Activated T-cell treated with anti-CD3 and anti-CD28 coated beads, Interleukin-2, amount 50 U/mL, for 48 hours (primary cell): ENCODE results near the gene OSBPL2.

ENCODE experiments used
- DNase-seq, 2 experiments: peaks; one replicate each; pipeline ENCODE4 v3.0.0-alpha.2; 2020

The OSBPL2 gene

GRCh38 chr20:62329389-62330377, 91.4 kb downstream of the OSBPL2 start:
- DNase-seq: no peak

DNA sequence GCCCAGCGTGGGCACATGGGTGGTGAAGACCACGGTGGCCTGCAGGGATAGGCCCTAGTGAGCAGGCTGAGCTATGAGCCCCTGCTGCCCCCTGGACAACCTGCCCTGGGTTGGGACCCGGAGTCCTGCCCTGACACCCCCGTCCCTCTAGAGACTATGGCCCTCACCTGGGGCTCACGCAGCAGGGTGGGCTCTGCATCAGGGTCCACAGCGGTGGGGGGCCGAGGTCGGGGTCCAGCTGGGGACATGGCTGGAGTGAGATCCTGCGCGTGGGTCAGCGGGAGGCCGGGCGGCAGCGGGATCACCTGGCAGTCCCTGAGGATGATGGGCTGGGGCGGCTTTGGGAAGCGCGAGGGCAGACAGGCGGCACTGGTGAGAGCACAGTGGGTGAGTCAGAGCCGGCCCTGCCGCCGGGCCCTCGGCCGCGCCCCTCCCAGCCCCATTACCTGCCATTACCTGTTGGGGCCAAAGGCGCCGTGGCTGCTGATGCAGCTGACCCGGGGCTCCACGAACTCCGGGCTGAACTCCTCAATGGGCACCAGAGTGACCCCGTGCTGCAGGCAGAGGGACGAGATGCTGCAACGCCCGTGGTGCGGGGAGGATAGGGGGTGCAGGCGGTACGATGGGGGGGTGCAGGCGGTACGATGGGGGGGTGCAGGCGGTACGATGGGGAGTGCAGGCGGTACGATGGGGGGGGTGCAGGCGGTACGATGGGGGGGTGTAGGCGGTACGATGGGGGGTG, 92.4 kb downstream of the OSBPL2 start:
- DNase-seq: no peak

- no peak for DNase-seq
Observed at GRCh38 chr20:62331347-62331746, 93.0 kb downstream of the OSBPL2 start.

DNA sequence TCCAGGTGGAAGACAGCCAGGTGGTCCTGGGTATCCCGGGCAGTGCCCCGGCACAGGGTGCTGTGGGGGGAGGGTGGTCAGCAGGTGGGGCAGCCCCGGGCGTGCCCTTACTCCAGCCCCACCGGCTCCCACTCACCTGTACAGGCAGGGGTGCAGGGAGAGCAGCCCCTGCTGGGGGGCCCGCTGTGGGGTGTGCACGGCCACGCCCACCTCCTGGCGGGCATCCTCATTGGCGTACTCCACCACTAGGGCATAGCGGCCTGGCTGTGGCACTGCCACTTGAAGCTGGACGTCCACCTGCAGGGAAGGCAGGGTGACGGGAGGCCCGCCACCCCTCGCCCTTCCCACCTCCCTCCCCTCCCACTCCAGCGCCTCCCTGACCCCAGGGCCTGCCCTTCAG, 94.1 kb downstream of the OSBPL2 start:
- no peak for DNase-seq

DNA sequence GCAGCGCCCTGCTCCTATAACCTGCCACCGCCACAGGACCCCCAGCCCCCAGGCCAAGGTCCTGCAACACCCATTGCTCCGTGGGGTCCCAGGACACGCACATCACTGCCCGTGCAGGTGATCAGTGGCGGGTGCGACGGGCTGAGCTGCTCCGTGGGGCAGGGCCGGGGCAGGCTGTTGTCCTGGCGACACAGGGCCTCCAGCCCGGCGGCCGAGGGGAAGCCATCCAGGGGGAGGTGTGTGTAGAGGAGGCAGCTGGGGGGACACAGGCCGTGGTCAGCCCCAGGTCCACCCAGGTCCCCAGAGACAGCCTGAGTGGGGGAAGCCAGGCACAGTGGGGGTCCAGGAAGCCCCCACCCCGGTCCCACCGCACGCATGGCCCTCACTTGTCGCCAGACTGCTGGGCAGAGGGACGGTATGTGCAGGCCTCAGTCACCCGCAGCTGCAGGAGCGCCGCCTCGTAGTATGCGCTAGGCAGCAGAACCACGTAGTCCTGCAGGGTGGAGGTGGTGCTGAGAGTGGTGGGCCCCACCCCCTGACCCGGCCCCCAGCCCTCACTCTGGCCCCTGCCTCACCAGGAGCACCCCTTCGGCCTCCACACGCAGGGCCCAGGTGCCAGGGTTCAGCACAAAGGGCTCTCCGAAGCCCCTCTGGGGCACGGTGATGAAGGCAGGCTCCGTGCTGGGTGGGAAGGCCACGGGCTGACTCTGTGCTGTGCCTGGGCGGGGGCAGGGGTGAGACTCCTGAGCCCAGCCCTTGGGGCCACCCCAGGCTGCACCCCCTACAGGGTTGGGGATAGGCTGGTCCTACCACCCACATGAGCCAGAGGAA, 94.9 kb downstream of the OSBPL2 start:
- DNase-seq: no peak

DNA sequence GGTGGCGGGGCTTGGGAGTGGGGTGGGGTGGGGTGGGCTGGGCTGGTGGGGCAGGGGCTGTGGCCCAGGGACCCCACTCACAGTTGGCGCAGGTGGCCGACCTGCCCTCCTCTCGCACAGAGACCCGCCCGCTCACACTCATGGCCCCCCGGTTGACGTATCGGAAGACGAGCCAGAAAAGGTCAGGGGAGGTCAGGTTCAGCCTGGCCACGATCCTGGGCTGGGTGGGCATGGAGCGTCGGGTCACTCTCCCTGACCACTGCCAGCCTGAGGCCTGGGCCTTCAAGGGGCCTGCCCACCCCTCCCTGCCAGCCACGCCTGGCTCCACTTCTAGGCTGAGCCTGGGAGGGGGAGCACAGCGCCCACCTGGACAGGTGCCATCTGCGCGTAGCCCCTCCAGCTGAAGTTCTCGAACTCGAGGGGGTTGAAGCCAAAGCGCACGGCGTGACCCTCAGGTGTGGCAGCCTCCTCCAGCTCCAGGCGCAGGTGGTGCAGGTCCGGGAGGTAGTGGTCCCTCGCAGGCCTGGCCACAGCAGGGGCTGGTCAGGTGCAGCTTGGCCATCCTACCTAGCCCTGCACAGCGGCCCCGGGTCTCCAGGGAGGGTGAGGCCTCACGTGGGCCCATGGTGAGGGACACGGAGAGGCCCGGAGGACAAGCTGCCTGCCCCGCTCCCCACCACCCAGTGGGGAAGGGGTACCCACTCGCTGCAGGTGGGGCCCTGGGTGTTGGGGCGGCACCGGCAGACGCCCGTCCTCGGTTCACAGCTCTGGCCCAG, 95.7 kb downstream of the OSBPL2 start:
- DNase-seq: no peak

- DNase-seq: no peak
Observed at GRCh38 chr20:62334881-62335280, 96.6 kb downstream of the OSBPL2 start.

GRCh38 chr20:62335532-62335931, 97.2 kb downstream of the OSBPL2 start:
- no peak for DNase-seq

GRCh38 chr20:62336329-62336728, 98.0 kb downstream of the OSBPL2 start:
- DNase-seq: no peak

DNA sequence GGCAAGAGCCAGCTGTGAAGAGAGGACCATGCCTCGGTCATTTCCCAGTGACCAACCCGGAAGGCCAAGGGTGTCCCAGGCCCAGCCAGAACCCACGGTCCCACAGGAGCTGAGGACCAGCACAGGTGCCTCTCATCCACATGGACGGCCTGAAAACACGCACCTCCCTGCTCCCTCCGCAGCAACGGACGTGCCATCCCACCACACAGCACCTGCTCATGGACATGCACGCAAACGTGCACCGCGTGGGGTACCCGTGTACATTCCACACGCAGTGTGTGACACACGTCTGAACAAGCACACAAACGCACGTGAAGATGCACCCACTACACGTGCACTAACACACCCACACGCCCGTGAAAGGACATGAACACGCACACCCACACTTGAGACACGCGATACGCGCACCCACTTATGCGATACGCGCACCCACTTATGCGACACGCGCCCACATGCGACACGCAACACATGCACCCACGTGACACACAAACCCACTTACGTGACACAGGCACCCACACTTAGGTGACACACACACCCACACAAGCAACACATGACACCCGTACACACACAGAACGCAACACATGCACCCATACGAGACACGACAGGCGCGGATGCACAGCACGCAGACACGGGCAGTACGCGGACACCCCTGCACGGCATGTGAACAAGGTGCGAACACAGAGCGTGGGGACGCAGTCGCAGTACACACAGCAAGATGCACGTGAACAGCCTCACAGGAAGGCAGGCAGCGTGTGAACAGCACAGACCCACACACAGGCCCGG, 98.6 kb downstream of the OSBPL2 start:
- DNase-seq: no peak

- DNase-seq: no peak
Observed at GRCh38 chr20:62337558-62338293, 99.4 kb downstream of the OSBPL2 start.

- DNase-seq: no peak
Observed at GRCh38 chr20:62338294-62338620, 99.9 kb downstream of the OSBPL2 start.

DNA sequence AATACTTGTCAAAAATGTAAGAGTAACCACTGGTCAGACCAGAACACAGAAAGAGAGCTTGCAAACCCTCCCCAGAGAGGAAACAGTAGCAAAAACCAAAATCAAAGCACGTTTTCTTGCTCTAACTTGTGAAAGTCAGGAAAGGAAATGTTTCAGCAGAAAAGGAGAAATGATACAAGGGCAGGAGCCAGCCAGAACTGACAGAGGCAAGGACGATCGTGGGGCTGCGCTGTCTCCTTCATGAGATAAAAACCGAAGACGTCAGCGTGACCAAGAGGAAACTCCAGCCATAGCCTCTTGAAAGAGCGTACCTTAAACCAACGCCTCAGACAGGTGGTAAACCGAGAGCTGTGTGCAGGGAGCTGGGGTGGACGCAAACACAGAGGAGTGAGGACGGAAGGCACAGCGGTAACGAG, 101.3 kb downstream of the OSBPL2 start:
- DNase-seq: no peak

- no peak for DNase-seq
Observed at GRCh38 chr20:62342910-62343309, 104.6 kb downstream of the OSBPL2 start.

DNA sequence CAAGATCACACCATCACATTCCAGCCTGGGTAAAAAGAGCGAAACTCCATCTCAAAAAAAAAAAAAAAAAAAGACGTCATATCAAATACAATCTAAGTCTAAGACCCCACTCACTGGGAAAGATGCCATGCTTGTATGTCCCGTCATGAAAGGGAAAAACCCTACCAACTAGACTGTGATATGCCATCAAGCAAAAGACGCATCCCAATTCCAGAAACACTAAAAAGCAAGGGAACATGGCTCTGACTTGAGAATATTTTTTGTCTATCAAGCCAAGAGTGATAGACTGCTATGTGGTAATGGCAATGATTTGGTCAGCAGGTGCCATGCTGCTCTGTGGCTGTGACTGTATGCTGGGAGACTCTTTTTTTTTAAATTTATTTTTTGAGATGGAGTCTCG, 105.8 kb downstream of the OSBPL2 start:
- no peak for DNase-seq

DNA sequence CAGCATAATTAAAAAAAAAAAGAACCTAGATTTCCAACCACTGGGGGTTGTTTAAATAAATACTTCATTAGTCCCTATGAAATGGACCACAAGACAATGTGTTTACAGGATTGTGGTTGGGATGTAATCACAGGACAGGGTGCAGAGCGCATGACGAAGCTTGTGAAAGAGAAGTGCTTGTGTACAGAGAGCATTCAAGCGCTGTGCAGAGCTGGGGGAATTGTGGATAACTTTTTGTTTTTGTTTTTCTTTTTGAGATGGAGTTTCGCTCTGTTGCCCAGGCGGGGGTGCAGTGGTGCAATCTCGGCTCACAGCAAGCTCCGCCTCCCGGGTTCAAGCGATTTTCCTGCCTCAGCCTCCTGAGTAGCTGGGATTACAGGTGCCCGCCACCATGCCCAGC, 106.5 kb downstream of the OSBPL2 start:
- DNase-seq: no peak
